Neural crest cell (in vitro differentiated cells): Measurements from ENCODE around the gene OSCAR. TPM values are rescaled to one million over a fixed set of nuclear protein-coding genes. Genes with fewer than 3 reads are reported as not detected.

Source experiments
- DNase-seq: peaks from one replicate; pipeline ENCODE4 v3.0.0; 2021; ENCODE audit warnings: low read depth, mixed read lengths, low spot score
- H3K27ac Mint-ChIP-seq: one replicate; pipeline ENCODE4 v1.8.0; 2021; ENCODE audit warnings: mild to moderate bottlenecking, mixed read lengths; ENCODE audit not compliant: unreplicated experiment
- H3K27me3 Mint-ChIP-seq: 2 replicates; pipeline ENCODE4 v1.8.0; 2021; ENCODE audit warnings: low read depth, mild to moderate bottlenecking, mixed read lengths
- H3K36me3 Mint-ChIP-seq: 2 replicates; pipeline ENCODE4 v1.8.0; 2021; ENCODE audit warnings: low read depth, mild to moderate bottlenecking, mixed read lengths
- H3K4me1 Mint-ChIP-seq: 2 replicates; pipeline ENCODE4 v1.8.0; 2021; ENCODE audit warnings: mixed read lengths
- H3K4me3 Mint-ChIP-seq: one replicate; pipeline ENCODE4 v1.8.0; 2021; ENCODE audit warnings: mild to moderate bottlenecking, mixed read lengths
- H3K9me3 Mint-ChIP-seq: 2 replicates; pipeline ENCODE4 v1.8.0; 2021; ENCODE audit warnings: mixed read lengths
- total RNA-seq: library from RNA; stranded (reverse); gene quantifications from 2 replicates; pipeline ENCODE4 v1.2.1, GENCODE V29; 2021
- TF ChIP-seq, protein P1 (sequence below): fragments of 200-600 bp; sonication (generic); conservative IDR thresholded peaks from 2 replicates; pipeline ENCODE4 v1.5.0; 2021; ENCODE audit warnings: antibody characterized with exemption, mild to moderate bottlenecking

The OSCAR gene
- total RNA-seq, 1 donor from 2014 or later: not detected

DNA sequence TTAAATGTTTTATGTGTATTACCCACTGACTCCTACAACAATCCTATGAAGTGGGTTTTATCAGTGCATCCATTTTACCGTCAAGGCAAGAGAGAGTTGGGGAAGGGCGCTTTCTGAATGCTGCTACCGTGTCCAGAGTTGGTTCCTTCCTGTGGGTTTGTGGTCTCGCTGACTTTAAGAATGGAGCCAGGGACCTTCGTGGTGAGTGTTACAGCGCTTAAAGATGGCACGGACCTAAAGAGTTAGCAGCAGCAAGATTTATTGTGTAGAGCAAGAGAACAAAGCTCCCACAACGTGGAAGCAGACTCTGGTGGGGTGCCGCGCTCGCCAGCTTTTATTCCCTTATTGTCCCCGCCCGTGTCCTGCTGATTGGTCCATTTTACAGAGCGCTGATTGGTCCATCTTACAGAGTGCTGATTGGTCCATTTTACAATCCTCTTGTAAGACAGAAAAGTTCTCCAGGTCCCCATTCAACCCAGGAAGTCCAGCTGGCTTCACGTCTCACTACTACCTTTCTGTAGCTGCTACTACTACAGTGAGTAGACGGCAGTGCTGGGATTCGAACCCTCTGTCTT, 6.1 kb downstream of the OSCAR start:
- Mint-ChIP-seq H3K36me3 (no peaks in the 10 kb centered on the region), H3K4me1 (peaks cover 5% of the 10 kb centered on the region), H3K27me3 (peaks cover 59% of the 10 kb centered on the region), H3K27ac (no peak overlapping the region), H3K9me3 (peaks cover 2% of the 10 kb centered on the region), H3K4me3 (no peak overlapping the region)
- TF ChIP-seq, protein P1, sequence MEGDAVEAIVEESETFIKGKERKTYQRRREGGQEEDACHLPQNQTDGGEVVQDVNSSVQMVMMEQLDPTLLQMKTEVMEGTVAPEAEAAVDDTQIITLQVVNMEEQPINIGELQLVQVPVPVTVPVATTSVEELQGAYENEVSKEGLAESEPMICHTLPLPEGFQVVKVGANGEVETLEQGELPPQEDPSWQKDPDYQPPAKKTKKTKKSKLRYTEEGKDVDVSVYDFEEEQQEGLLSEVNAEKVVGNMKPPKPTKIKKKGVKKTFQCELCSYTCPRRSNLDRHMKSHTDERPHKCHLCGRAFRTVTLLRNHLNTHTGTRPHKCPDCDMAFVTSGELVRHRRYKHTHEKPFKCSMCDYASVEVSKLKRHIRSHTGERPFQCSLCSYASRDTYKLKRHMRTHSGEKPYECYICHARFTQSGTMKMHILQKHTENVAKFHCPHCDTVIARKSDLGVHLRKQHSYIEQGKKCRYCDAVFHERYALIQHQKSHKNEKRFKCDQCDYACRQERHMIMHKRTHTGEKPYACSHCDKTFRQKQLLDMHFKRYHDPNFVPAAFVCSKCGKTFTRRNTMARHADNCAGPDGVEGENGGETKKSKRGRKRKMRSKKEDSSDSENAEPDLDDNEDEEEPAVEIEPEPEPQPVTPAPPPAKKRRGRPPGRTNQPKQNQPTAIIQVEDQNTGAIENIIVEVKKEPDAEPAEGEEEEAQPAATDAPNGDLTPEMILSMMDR: no peak
- no peak for DNase-seq

DNA sequence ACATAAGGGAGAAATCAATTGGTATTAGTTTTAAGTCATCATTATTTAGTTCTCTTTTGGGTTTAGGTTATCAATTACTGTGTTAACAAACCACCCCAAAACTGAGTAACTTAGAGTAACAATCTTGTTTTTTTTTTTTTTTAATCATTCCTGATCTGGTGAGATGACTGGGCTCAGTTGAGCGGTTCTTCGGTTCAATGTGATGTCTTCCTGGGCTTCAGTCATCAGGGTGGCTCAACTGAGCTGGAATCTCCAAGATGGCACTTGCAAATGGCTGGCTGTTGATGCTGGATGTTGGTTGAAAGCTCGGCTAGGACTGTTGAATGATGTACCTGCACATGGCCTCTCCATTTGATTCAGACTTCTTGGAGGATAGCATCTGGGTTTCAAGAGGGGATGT, 16.2 kb downstream of the OSCAR start:
- DNase-seq: no peak
- Mint-ChIP-seq H3K9me3 (peaks cover 2% of the 10 kb centered on the region), H3K4me1 (no peaks in the 10 kb centered on the region), H3K36me3 (no peaks in the 10 kb centered on the region), H3K4me3 (no peak overlapping the region), H3K27me3 (peaks cover 18% of the 10 kb centered on the region), H3K27ac (no peak overlapping the region)
- TF ChIP-seq, protein P1: no peak

DNA sequence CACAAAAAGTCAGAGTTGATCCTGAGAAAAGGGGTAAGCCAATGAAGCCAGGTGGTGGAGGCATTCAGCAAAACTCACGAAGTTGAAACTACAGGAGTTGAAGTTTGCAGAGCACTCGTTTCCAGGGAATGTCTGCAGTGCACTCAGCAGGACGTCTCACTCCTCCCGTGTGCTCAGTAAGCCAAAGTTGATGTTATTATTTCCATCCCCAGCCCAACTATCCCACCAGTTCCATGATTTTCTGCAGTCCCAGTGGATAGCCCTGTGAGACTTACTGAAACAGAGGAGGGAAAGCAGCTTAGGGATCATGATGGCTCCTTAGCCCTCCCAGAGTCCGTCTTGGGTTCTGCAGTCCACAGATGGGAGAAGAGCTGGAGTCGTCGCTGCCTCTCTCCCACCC, 19.6 kb downstream of the OSCAR start, which contains the start of gene TARM1:
TSS of gene TARM1 (minus strand) at position 334 of the 400 bp plus-strand sequence. CDS start at position 309, 25 bp downstream.
- TF ChIP-seq, protein P1: no peak
- Mint-ChIP-seq H3K36me3 (peaks cover 2% of the 10 kb centered on the region), H3K9me3 (peaks cover 2% of the 10 kb centered on the region), H3K27me3 (peaks cover 3% of the 10 kb centered on the region), H3K27ac (no peak within 1 kb of the TSS), H3K4me3 (no peak within 1 kb of the TSS), H3K4me1 (no peaks in the 10 kb centered on the region)
- DNase-seq: no peak

DNA sequence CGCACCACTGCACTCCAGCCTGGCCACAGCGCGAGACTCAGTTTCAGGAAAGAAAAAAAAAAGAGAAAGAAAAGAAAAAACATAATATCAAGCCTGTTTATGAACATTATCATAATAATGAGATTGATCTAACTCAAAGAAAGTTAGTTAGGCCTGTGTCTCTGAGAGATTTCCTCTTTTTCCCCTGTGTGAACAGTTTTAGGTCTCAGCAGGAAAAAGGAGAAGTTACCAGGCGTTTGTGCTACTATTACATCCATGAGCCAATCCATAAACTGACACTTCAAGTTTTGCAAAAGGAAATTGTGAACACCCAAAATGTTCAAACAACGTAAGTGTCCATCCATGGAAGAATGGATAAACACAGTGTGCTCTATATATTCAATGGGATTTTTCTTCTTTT, 23.3 kb downstream of the OSCAR start:
- Mint-ChIP-seq H3K36me3 (peaks cover 2% of the 10 kb centered on the region), H3K4me1 (no peaks in the 10 kb centered on the region), H3K9me3 (no peaks in the 10 kb centered on the region), H3K4me3 (no peak overlapping the region), H3K27ac (no peak overlapping the region), H3K27me3 (no peaks in the 10 kb centered on the region)
- TF ChIP-seq, protein P1: no peak
- no peak for DNase-seq

DNA sequence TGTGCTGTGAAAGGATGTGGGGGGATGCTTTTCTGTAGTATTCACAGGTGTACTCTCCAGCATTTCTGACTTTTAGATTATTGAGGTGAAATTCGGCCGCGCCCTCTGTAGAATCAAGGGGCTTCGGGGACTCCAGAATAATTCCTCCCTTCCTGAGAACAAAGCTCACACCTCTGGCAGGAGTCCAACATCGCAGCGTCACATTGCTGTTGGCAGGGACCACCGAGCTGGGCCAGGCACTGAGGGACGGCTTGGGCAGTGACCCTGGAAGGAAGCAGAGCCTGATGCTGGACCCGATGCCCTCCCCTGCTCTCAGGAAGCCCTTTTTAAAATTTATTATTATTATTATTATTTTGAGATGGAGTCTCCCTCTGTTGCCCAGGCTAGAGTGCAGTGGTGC, 25.8 kb downstream of the OSCAR start:
- H3K4me3 Mint-ChIP-seq: no peak overlapping the region
- no peaks in the 10 kb centered on the region for H3K27me3 Mint-ChIP-seq
- TF ChIP-seq, protein P1: no peak
- H3K4me1 Mint-ChIP-seq: no peaks in the 10 kb centered on the region
- H3K36me3 Mint-ChIP-seq: peaks cover 2% of the 10 kb centered on the region
- H3K9me3 Mint-ChIP-seq: no peaks in the 10 kb centered on the region
- no peak for DNase-seq
- H3K27ac Mint-ChIP-seq: no peak overlapping the region
